Astrocyte of the spinal cord (primary cell): ENCODE data around the gene HOXC11.

Source experiments
- DNase-seq: peaks from one replicate; pipeline ENCODE4 v3.0.0; 2011; ENCODE audit warnings: low read depth, low spot score
- H3K4me3 ChIP-seq: 2 replicates; pipeline ENCODE4 v1.5.1; 2011; ENCODE audit warnings: low read depth, mild to moderate bottlenecking, low read length, moderate library complexity
- CTCF ChIP-seq: IDR thresholded peaks from 2 replicates; pipeline ENCODE4 v1.5.1; 2012; ENCODE audit warnings: low read depth, mild to moderate bottlenecking, low read length, inconsistent platforms
- in situ Hi-C: cut with HindIII; loops from 2 replicates; pipeline ENCODE4 v1.10.0; 2017; ENCODE audit warnings: low sequenced_read_pairs

HOXC11 gene

GRCh38 chr12:53971129-53971528 is 1.8 kb upstream of the HOXC11 start:
- no peak for TF ChIP-seq CTCF
- no peak overlapping the region for H3K4me3 ChIP-seq
- no peak for DNase-seq
- in situ Hi-C loops: no loop called here

GRCh38 chr12:53971686-53972085 is 1.2 kb upstream of the HOXC11 start:
- no peak overlapping the region for H3K4me3 ChIP-seq
- no peak for TF ChIP-seq CTCF
- DNase-seq: no peak
- in situ Hi-C loops: no loop called here

GRCh38 chr12:53972152-53972702 is 699 bp upstream of the HOXC11 start:
- DNase-seq: no peak
- in situ Hi-C loops: no loop called here
- H3K4me3 ChIP-seq: no peak overlapping the region
- TF ChIP-seq CTCF: no peak

- no peak for DNase-seq
- TF ChIP-seq CTCF: no peak
- in situ Hi-C loops: no loop called here
- no peak overlapping the region for H3K4me3 ChIP-seq
These were observed 513 bp downstream of the HOXC11 start for GRCh38 chr12:53973236-53974042.

- H3K4me3 ChIP-seq: no peak within 1 kb of the TSS
- TF ChIP-seq CTCF: no peak
- DNase-seq: no peak
- in situ Hi-C loops: no loop called here
These were observed 1.4 kb downstream of the HOXC11 start, which contains the start of gene HOTAIR for GRCh38 chr12:53974084-53975063. HOTAIR (minus strand) TSS chr12:53974954.

GRCh38 chr12:53975064-53975471 is 2.1 kb downstream of the HOXC11 start:
- H3K4me3 ChIP-seq: no peak overlapping the region
- no peak for DNase-seq
- in situ Hi-C loops: no loop called here
- TF ChIP-seq CTCF: no peak
